ENCODE measurements around the gene LYRM4. TPM values are rescaled to one million over a fixed set of nuclear protein-coding genes. Genes with fewer than 3 reads are reported as not detected.
A peak's percentile ranks its signal among the peaks of the same experiment; 100 is the strongest.

Gene LYRM4
- total RNA-seq, 3 donors from 2014 or later: 49.2 to 50.6 (median 50.0) TPM

GRCh38 chr6:5089481-5090438, 171.0 kb downstream of the LYRM4 start:
- Mint-ChIP-seq H3K4me1 (ENCODE audit: low read depth) (peaks cover 7% of the 10 kb centered on the region), H3K4me3 (no peak overlapping the region), H3K27me3 (ENCODE audit: low read depth) (peaks cover 54% of the 10 kb centered on the region), H3K9me3 (no peaks in the 10 kb centered on the region), H3K36me3 (ENCODE audit: insufficient read depth) (no peaks in the 10 kb centered on the region)
- DNase-seq: no peak
- no peak for ATAC-seq

- Mint-ChIP-seq H3K36me3 (ENCODE audit: insufficient read depth) (no peaks in the 10 kb centered on the region), H3K4me1 (ENCODE audit: low read depth) (peaks cover 11% of the 10 kb centered on the region), H3K4me3 (no peak overlapping the region), H3K9me3 (no peaks in the 10 kb centered on the region), H3K27me3 (ENCODE audit: low read depth) (peaks cover 52% of the 10 kb centered on the region)
- ATAC-seq (no peak), DNase-seq (no peak)
Observed at GRCh38 chr6:5088780-5089179, 172.0 kb downstream of the LYRM4 start.

- ATAC-seq: no peak
- H3K4me3 Mint-ChIP-seq: no peak overlapping the region
- H3K4me1 Mint-ChIP-seq (ENCODE audit: low read depth): peaks cover 11% of the 10 kb centered on the region
- H3K36me3 Mint-ChIP-seq (ENCODE audit: insufficient read depth): no peaks in the 10 kb centered on the region
- peaks cover 56% of the 10 kb centered on the region for H3K27me3 Mint-ChIP-seq (ENCODE audit: low read depth)
- DNase-seq: no peak
- no peaks in the 10 kb centered on the region for H3K9me3 Mint-ChIP-seq
Observed at GRCh38 chr6:5087389-5087788, 173.4 kb downstream of the LYRM4 start.

- DNase-seq (no peak), ATAC-seq (peak; percentile 5 to 26)
- H3K4me1 Mint-ChIP-seq (ENCODE audit: low read depth): peaks cover 7% of the 10 kb centered on the region
- no peak overlapping the region for H3K4me3 Mint-ChIP-seq
- peaks cover 63% of the 10 kb centered on the region for H3K27me3 Mint-ChIP-seq (ENCODE audit: low read depth)
- no peaks in the 10 kb centered on the region for H3K36me3 Mint-ChIP-seq (ENCODE audit: insufficient read depth)
- no peaks in the 10 kb centered on the region for H3K9me3 Mint-ChIP-seq
Observed at GRCh38 chr6:5086294-5086890, 174.4 kb downstream of the LYRM4 start.

GRCh38 chr6:5085648-5086293, 175.0 kb downstream of the LYRM4 start:
- Mint-ChIP-seq H3K4me3 (no peak overlapping the region), H3K9me3 (no peaks in the 10 kb centered on the region), H3K4me1 (ENCODE audit: low read depth) (peaks cover 5% of the 10 kb centered on the region), H3K27me3 (ENCODE audit: low read depth) (peaks cover 62% of the 10 kb centered on the region), H3K36me3 (ENCODE audit: insufficient read depth) (no peaks in the 10 kb centered on the region)
- ATAC-seq: peak; percentile 26 to 27
- no peak for DNase-seq

- peak within 1 kb of the TSS; percentile 51 for H3K4me3 Mint-ChIP-seq
- ATAC-seq: peak; percentile 32 to 34
- peaks cover 5% of the 10 kb centered on the region for H3K4me1 Mint-ChIP-seq (ENCODE audit: low read depth)
- no peaks in the 10 kb centered on the region for H3K9me3 Mint-ChIP-seq
- peaks cover 56% of the 10 kb centered on the region for H3K27me3 Mint-ChIP-seq (ENCODE audit: low read depth)
- DNase-seq: no peak
- no peaks in the 10 kb centered on the region for H3K36me3 Mint-ChIP-seq (ENCODE audit: insufficient read depth)
Observed at GRCh38 chr6:5084781-5085647, 175.7 kb downstream of the LYRM4 start, which contains the start of gene PPP1R3G. Gene PPP1R3G, plus strand, starts transcription at chr6:5085341. Its CDS starts 145 bp downstream, at chr6:5085486.

GRCh38 chr6:5084360-5084780, 176.4 kb downstream of the LYRM4 start:
- no peaks in the 10 kb centered on the region for H3K9me3 Mint-ChIP-seq
- H3K4me3 Mint-ChIP-seq: peak overlapping the region; percentile 51
- ATAC-seq (peak in 1 of 2 donors; percentile 29), DNase-seq (no peak)
- peaks cover 5% of the 10 kb centered on the region for H3K4me1 Mint-ChIP-seq (ENCODE audit: low read depth)
- H3K36me3 Mint-ChIP-seq (ENCODE audit: insufficient read depth): no peaks in the 10 kb centered on the region
- H3K27me3 Mint-ChIP-seq (ENCODE audit: low read depth): peaks cover 53% of the 10 kb centered on the region

GRCh38 chr6:5083813-5084359, 176.9 kb downstream of the LYRM4 start:
- H3K27me3 Mint-ChIP-seq (ENCODE audit: low read depth): peaks cover 53% of the 10 kb centered on the region
- ATAC-seq (no peak), DNase-seq (no peak)
- no peaks in the 10 kb centered on the region for H3K36me3 Mint-ChIP-seq (ENCODE audit: insufficient read depth)
- no peaks in the 10 kb centered on the region for H3K9me3 Mint-ChIP-seq
- no peak overlapping the region for H3K4me3 Mint-ChIP-seq
- H3K4me1 Mint-ChIP-seq (ENCODE audit: low read depth): peaks cover 5% of the 10 kb centered on the region

- no peak overlapping the region for H3K4me3 Mint-ChIP-seq
- ATAC-seq: no peak
- no peaks in the 10 kb centered on the region for H3K36me3 Mint-ChIP-seq (ENCODE audit: insufficient read depth)
- H3K9me3 Mint-ChIP-seq: no peaks in the 10 kb centered on the region
- no peak for DNase-seq
- H3K4me1 Mint-ChIP-seq (ENCODE audit: low read depth): peaks cover 5% of the 10 kb centered on the region
- H3K27me3 Mint-ChIP-seq (ENCODE audit: low read depth): peaks cover 48% of the 10 kb centered on the region
Observed at GRCh38 chr6:5083307-5083583, 177.5 kb downstream of the LYRM4 start.

- Mint-ChIP-seq H3K4me1 (ENCODE audit: low read depth) (peaks cover 5% of the 10 kb centered on the region), H3K9me3 (no peaks in the 10 kb centered on the region), H3K4me3 (no peak overlapping the region), H3K36me3 (ENCODE audit: insufficient read depth) (no peaks in the 10 kb centered on the region), H3K27me3 (ENCODE audit: low read depth) (peaks cover 47% of the 10 kb centered on the region)
- DNase-seq (no peak), ATAC-seq (no peak)
Observed at GRCh38 chr6:5082487-5083306, 178.1 kb downstream of the LYRM4 start.

- H3K9me3 Mint-ChIP-seq: no peaks in the 10 kb centered on the region
- peaks cover 5% of the 10 kb centered on the region for H3K4me1 Mint-ChIP-seq (ENCODE audit: low read depth)
- ATAC-seq (no peak), DNase-seq (no peak)
- H3K4me3 Mint-ChIP-seq: no peak overlapping the region
- peaks cover 40% of the 10 kb centered on the region for H3K27me3 Mint-ChIP-seq (ENCODE audit: low read depth)
- H3K36me3 Mint-ChIP-seq (ENCODE audit: insufficient read depth): no peaks in the 10 kb centered on the region
Observed at GRCh38 chr6:5081955-5082354, 178.8 kb downstream of the LYRM4 start.

- peaks cover 2% of the 10 kb centered on the region for H3K36me3 Mint-ChIP-seq (ENCODE audit: insufficient read depth)
- no peak overlapping the region for H3K4me3 Mint-ChIP-seq
- peaks cover 35% of the 10 kb centered on the region for H3K27me3 Mint-ChIP-seq (ENCODE audit: low read depth)
- peaks cover 5% of the 10 kb centered on the region for H3K4me1 Mint-ChIP-seq (ENCODE audit: low read depth)
- no peaks in the 10 kb centered on the region for H3K9me3 Mint-ChIP-seq
- ATAC-seq (no peak), DNase-seq (no peak)
Observed at GRCh38 chr6:5081182-5081581, 179.6 kb downstream of the LYRM4 start.

GRCh38 chr6:5080574-5080973, 180.2 kb downstream of the LYRM4 start:
- H3K27me3 Mint-ChIP-seq (ENCODE audit: low read depth): peaks cover 33% of the 10 kb centered on the region

More at GRCh38 chr6:5080574-5080973, 180.2 kb downstream of the LYRM4 start:
- ATAC-seq (no peak), DNase-seq (no peak)
- peaks cover 2% of the 10 kb centered on the region for H3K36me3 Mint-ChIP-seq (ENCODE audit: insufficient read depth)
- H3K4me3 Mint-ChIP-seq: no peak overlapping the region
- peaks cover 5% of the 10 kb centered on the region for H3K4me1 Mint-ChIP-seq (ENCODE audit: low read depth)
- no peaks in the 10 kb centered on the region for H3K9me3 Mint-ChIP-seq
